Liver (tissue), 9 donors: ENCODE measurements around the gene CELF4. TPM values are rescaled to one million over a fixed set of nuclear protein-coding genes. Genes with fewer than 3 reads are reported as not detected.

ENCODE experiments used
- DNase-seq: peaks from one replicate; pipeline ENCODE4 v3.0.0-alpha.2; 2017; ENCODE audit warnings: low spot score
- H3K27ac ChIP-seq, 2 donors: one replicate each; pipeline ENCODE4 v1.7.0; 2013; ENCODE audit warnings: inconsistent platforms in 2 of 2, low read length in 2 of 2, control low read depth in 1 of 2, low read depth in 1 of 2, mild to moderate bottlenecking in 1 of 2
- H3K27me3 ChIP-seq, 4 donors: one replicate each; pipeline versions ENCODE4 v1.6.1 to v1.7.0; 2013; ENCODE audit warnings: low read length in 3 of 4, inconsistent platforms in 1 of 4, mild to moderate bottlenecking in 1 of 4, moderate library complexity in 1 of 4; ENCODE audit not compliant: control insufficient read depth in 4 of 4, insufficient read depth in 4 of 4
- H3K36me3 ChIP-seq, 4 donors: one replicate each; pipeline versions ENCODE4 v1.6.1 to v1.7.0; 2013; ENCODE audit warnings: low read length in 3 of 4, mild to moderate bottlenecking in 3 of 4, low read depth in 1 of 4, moderate library complexity in 1 of 4; ENCODE audit not compliant: control insufficient read depth in 4 of 4, insufficient read depth in 3 of 4
- H3K4me1 ChIP-seq, 4 donors: one replicate each; pipeline versions ENCODE4 v1.6.1 to v1.7.0; 2013; ENCODE audit warnings: low read length in 3 of 4, mild to moderate bottlenecking in 3 of 4, moderate library complexity in 1 of 4; ENCODE audit not compliant: control insufficient read depth in 4 of 4, insufficient read depth in 4 of 4
- H3K4me3 ChIP-seq, 3 donors: one replicate each; pipeline versions ENCODE4 v1.6.1 to v1.7.0; 2013; ENCODE audit warnings: low read length in 3 of 3, control low read depth in 1 of 3, low read depth in 1 of 3, mild to moderate bottlenecking in 1 of 3
- H3K9ac ChIP-seq, 2 donors: one replicate each; pipeline ENCODE4 v1.7.0; 2013; ENCODE audit warnings: low read length in 2 of 2, mild to moderate bottlenecking in 2 of 2, moderate library complexity in 2 of 2, control low read depth in 1 of 2, low read depth in 1 of 2
- H3K9me3 ChIP-seq, 4 donors: one replicate each; pipeline versions ENCODE4 v1.6.1 to v1.7.0; 2013; ENCODE audit warnings: low read length in 3 of 4; ENCODE audit not compliant: control insufficient read depth in 4 of 4
- ATF3 ChIP-seq: IDR thresholded peaks from 2 replicates; pipeline ENCODE4 v1.6.1; 2016; ENCODE audit warnings: antibody characterized with exemption
- CTCF ChIP-seq: fragments of 150-350 bp; IDR thresholded peaks from 2 replicates; pipeline ENCODE4 v1.5.1; 2017; ENCODE audit warnings: improper control_type of control experiment, low read depth, low read length; ENCODE audit not compliant: missing input control
- FOXA1 ChIP-seq: IDR thresholded peaks from 2 replicates; pipeline ENCODE4 v1.6.1; 2016; ENCODE audit warnings: antibody characterized with exemption
- FOXA2 ChIP-seq: IDR thresholded peaks from 2 replicates; pipeline ENCODE4 v1.6.1; 2016; ENCODE audit warnings: antibody characterized with exemption
- HNF4A ChIP-seq, 2 donors: conservative IDR thresholded peaks; 2 replicates each; pipeline ENCODE4 v1.6.1; 2016; ENCODE audit warnings: antibody characterized with exemption in 2 of 2, mild to moderate bottlenecking in 2 of 2
- HNF4G ChIP-seq: IDR thresholded peaks from 2 replicates; pipeline ENCODE4 v1.6.1; 2016; ENCODE audit warnings: antibody characterized with exemption
- JUND ChIP-seq, 2 donors: IDR thresholded peaks; 2 replicates each; pipeline ENCODE4 v1.6.1; 2016; ENCODE audit warnings: antibody characterized with exemption in 2 of 2
- NR2F2 ChIP-seq: IDR thresholded peaks from 2 replicates; pipeline ENCODE4 v1.6.1; 2016; ENCODE audit warnings: antibody characterized with exemption
- RAD21 ChIP-seq, 2 donors: IDR thresholded peaks; 2 replicates each; pipeline ENCODE4 v1.6.1; 2016; ENCODE audit warnings: antibody characterized with exemption in 2 of 2, mild to moderate bottlenecking in 2 of 2
- REST ChIP-seq: IDR thresholded peaks from 2 replicates; pipeline ENCODE4 v1.6.1; 2016; ENCODE audit warnings: antibody characterized with exemption, mild to moderate bottlenecking
- RXRA ChIP-seq, 2 donors: IDR thresholded peaks; 2 replicates each; pipeline ENCODE4 v1.6.1; 2017 to 2018; ENCODE audit warnings: antibody characterized with exemption in 2 of 2, mild to moderate bottlenecking in 1 of 2
- SP1 ChIP-seq: IDR thresholded peaks from 2 replicates; pipeline ENCODE4 v1.6.1; 2018; ENCODE audit warnings: antibody characterized with exemption, mild to moderate bottlenecking
- TAF1 ChIP-seq: conservative IDR thresholded peaks from 2 replicates; pipeline ENCODE4 v1.6.1; 2016; ENCODE audit warnings: antibody characterized with exemption, mild to moderate bottlenecking
- YY1 ChIP-seq: IDR thresholded peaks from 2 replicates; pipeline ENCODE4 v1.6.1; 2016; ENCODE audit warnings: antibody characterized with exemption, mild to moderate bottlenecking
- ZBTB33 ChIP-seq: IDR thresholded peaks from 2 replicates; pipeline ENCODE4 v1.6.1; 2016; ENCODE audit warnings: antibody characterized with exemption
- WGBS: extraction: QIAGEN DNeasy Blood & Tissue Kit; methylation state at CpG from one replicate; pipeline ENCODE4 v1.1.7; 2013; 5-methylcytosine and 5-hydroxymethylcytosine counted together
- polyA plus RNA-seq, 2 donors: library from polyadenylated mRNA; stranded (reverse) in 1 of 2; unstranded in 1 of 2; fragments of 200-250 nt in 1 of 2; fragments of >200 nt in 1 of 2; fragmentation: Nextera tagmentation in 1 of 2; extraction: Ambion mirVana in 1 of 2; gene quantifications; one replicate each; pipeline versions ENCODE4 v1.2.1 to v1.2.3, GENCODE V29; 2013 to 2015
- total RNA-seq, 2 donors: library from RNA; depleted of rRNA; stranded (reverse); fragments of >200 nt; gene quantifications; one replicate each; pipeline ENCODE4 v1.2.3, GENCODE V29; 2014
- donor health status: healthy.
- donor health status: healthy.
- donor health status: healthy.
- donor health status: healthy.
- donor health status: healthy.

The CELF4 gene
- total and polyA plus RNA-seq, 4 donors = 0.08 to 0.28 (median 0.21) TPM; not detected in 1

GRCh38 chr18:37339701-37340215, 225.8 kb downstream of the CELF4 start:
- no peak overlapping the region for H3K27ac ChIP-seq
- H3K4me3 ChIP-seq = no peak overlapping the region
- peaks cover 0 to 2% (median 0%) of the 10 kb centered on the region in 4 donors for H3K27me3 ChIP-seq
- no peaks in the 10 kb centered on the region for H3K4me1 ChIP-seq
- H3K9me3 ChIP-seq = no peaks in the 10 kb centered on the region
- 69% methylated on average over 11 of the region's 11 CpGs for WGBS
- no peak overlapping the region for H3K9ac ChIP-seq
- TF ChIP-seq NR2F2 = no peak
- TF ChIP-seq RAD21 (IDR thresholded peaks at IDR 0.05) = no peak
- no peak for TF ChIP-seq JUND (IDR thresholded peaks at IDR 0.05)
- no peak for TF ChIP-seq REST
- TF ChIP-seq CTCF = no peak
- TF ChIP-seq HNF4A (conservative IDR thresholded peaks at IDR 0.05) = no peak
- TF ChIP-seq FOXA1 = no peak
- TF ChIP-seq FOXA2 = no peak
- no peak for TF ChIP-seq RXRA (IDR thresholded peaks at IDR 0.05)
- TF ChIP-seq ATF3 = no peak
- no peak for TF ChIP-seq SP1
- TF ChIP-seq ZBTB33 = no peak
- TF ChIP-seq TAF1 = no peak
- no peak for TF ChIP-seq HNF4G
- no peaks in the 10 kb centered on the region for H3K36me3 ChIP-seq
- DNase-seq = no peak

DNA sequence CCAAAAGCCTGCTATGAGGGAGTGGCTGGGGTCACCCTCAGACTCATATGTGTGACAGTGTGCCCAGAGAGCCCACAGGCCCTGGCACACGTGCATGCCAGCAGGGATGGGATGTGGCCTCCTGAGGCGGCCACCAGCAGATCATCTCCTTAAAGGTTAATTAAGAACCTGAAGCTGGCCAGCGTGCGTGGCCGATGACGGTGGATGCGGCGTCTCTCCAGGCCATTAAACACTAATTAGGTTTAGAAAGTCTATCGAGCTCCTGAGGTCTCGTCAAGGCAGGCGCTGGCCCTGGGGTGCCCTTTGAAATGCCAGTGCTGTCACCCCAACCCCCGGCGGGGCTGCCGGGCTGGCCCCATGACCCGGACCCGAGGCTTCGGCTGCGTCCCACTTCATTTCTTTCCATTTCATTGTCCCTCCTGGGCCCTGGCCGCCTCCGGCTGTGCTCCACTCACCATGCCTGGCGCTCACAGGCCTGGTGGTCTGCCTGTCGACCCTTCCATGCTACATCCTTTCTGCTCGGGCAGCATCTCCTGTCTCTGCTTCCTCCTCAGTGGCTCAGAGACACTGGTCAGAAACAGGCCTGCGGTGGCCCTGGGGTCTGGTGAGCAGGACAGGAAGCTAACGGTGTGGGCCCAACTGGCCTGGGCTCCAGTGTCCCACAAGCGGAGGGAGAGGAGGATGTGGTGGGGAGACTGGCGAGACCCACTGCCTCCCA, 228.9 kb downstream of the CELF4 start:
- 90% methylated on average over 27 of the region's 27 CpGs for whole genome bisulfite sequencing
- DNase-seq = no peak
- TF ChIP-seq NR2F2 (no peak), JUND (IDR thresholded peaks at IDR 0.05) (no peak), ATF3 (no peak), REST (no peak), YY1 (no peak), CTCF (no peak), RAD21 (IDR thresholded peaks at IDR 0.05) (no peak)

More for the DNA sequence above, 228.9 kb downstream of the CELF4 start:
- no peaks in the 10 kb centered on the region for H3K4me1 ChIP-seq
- no peaks in the 10 kb centered on the region for H3K27me3 ChIP-seq
- no peak overlapping the region for H3K9ac ChIP-seq
- H3K36me3 ChIP-seq = no peaks in the 10 kb centered on the region
- no peaks in the 10 kb centered on the region for H3K9me3 ChIP-seq
- no peak overlapping the region for H3K27ac ChIP-seq
- H3K4me3 ChIP-seq = no peak overlapping the region
